Measurements from ENCODE around the gene CCDC149. TPM values are rescaled to one million over a fixed set of nuclear protein-coding genes. Genes with fewer than 3 reads are reported as not detected.

CCDC149 gene
- total RNA-seq, 1 donor from 2014 or later, result 16.7 TPM

- intact Hi-C loops (cut with DNase I), result no loop called here
- no peak overlapping the region for H3K27ac ChIP-seq
- peaks cover 0 to 8% of the 10 kb centered on the region in 2 donors for H3K36me3 ChIP-seq
- H3K4me3 ChIP-seq, result no peak overlapping the region
- H3K9me3 ChIP-seq, result no peaks in the 10 kb centered on the region
- TF ChIP-seq POLR2AphosphoS5 (IDR thresholded peaks at IDR 0.05; ENCODE audit: insufficient read depth in 1 of 2, low read depth in 1 of 2) (no peak), CTCF (IDR thresholded peaks at IDR 0.05) (no peak), POLR2A (IDR thresholded peaks at IDR 0.05) (no peak)
- peak in 1 of 2 donors; percentile 42 for DNase-seq (ENCODE audit: extremely low spot score in 2 of 2)
- H3K27me3 ChIP-seq, result no peaks in the 10 kb centered on the region
- H3K4me1 ChIP-seq, result peaks cover 4% of the 10 kb centered on the region
These were observed 105.2 kb downstream of the CCDC149 start for GRCh38 chr4:24807611-24808010.

GRCh38 chr4:24806206-24806990 lies 106.4 kb downstream of the CCDC149 start:
- Histone ChIP-seq H3K27ac (no peak overlapping the region), H3K36me3 (peaks cover 0 to 8% of the 10 kb centered on the region in 2 donors), H3K4me3 (no peak overlapping the region), H3K9me3 (no peaks in the 10 kb centered on the region), H3K27me3 (no peaks in the 10 kb centered on the region), H3K4me1 (peaks cover 5% of the 10 kb centered on the region)
- peak in 1 of 2 donors; percentile 56 for DNase-seq (ENCODE audit: extremely low spot score in 2 of 2)
- intact Hi-C loops (cut with DNase I), result no loop called here
- TF ChIP-seq POLR2A (IDR thresholded peaks at IDR 0.05), result no peak
- no peak for TF ChIP-seq POLR2AphosphoS5 (IDR thresholded peaks at IDR 0.05; ENCODE audit: insufficient read depth in 1 of 2, low read depth in 1 of 2)
- no peak for TF ChIP-seq CTCF (IDR thresholded peaks at IDR 0.05)

- peaks cover 0 to 8% of the 10 kb centered on the region in 2 donors for H3K36me3 ChIP-seq
- H3K27me3 ChIP-seq, result no peaks in the 10 kb centered on the region
- no peaks in the 10 kb centered on the region for H3K9me3 ChIP-seq
- DNase-seq (ENCODE audit: extremely low spot score in 2 of 2), result peak in 1 of 2 donors; percentile 32
- peaks cover 13% of the 10 kb centered on the region for H3K4me1 ChIP-seq
- intact Hi-C loops (cut with DNase I), result no loop called here
- H3K27ac ChIP-seq, result no peak overlapping the region
- TF ChIP-seq CTCF (IDR thresholded peaks at IDR 0.05), result no peak
- no peak for TF ChIP-seq POLR2A (IDR thresholded peaks at IDR 0.05)
- TF ChIP-seq POLR2AphosphoS5 (IDR thresholded peaks at IDR 0.05; ENCODE audit: insufficient read depth in 1 of 2, low read depth in 1 of 2), result no peak
- no peak overlapping the region for H3K4me3 ChIP-seq
These were observed 107.3 kb downstream of the CCDC149 start for GRCh38 chr4:24805566-24805965.

- Histone ChIP-seq H3K27me3 (no peaks in the 10 kb centered on the region), H3K27ac (no peak overlapping the region), H3K4me1 (peaks cover 18% of the 10 kb centered on the region), H3K4me3 (no peak overlapping the region), H3K36me3 (peaks cover 0 to 8% of the 10 kb centered on the region in 2 donors), H3K9me3 (no peaks in the 10 kb centered on the region)
- no peak for TF ChIP-seq CTCF (IDR thresholded peaks at IDR 0.05)
- TF ChIP-seq POLR2AphosphoS5 (IDR thresholded peaks at IDR 0.05; ENCODE audit: insufficient read depth in 1 of 2, low read depth in 1 of 2), result no peak
- no peak for TF ChIP-seq POLR2A (IDR thresholded peaks at IDR 0.05)
- intact Hi-C loops (cut with DNase I), result no loop called here
- DNase-seq (ENCODE audit: extremely low spot score in 2 of 2), result no peak
These were observed 107.8 kb downstream of the CCDC149 start for GRCh38 chr4:24805067-24805466.

GRCh38 chr4:24802648-24803047 lies 110.2 kb downstream of the CCDC149 start:
- no peaks in the 10 kb centered on the region for H3K27me3 ChIP-seq
- intact Hi-C loops (cut with DNase I), result no loop called here
- peaks cover 26% of the 10 kb centered on the region for H3K4me1 ChIP-seq
- H3K4me3 ChIP-seq, result no peak overlapping the region
- no peaks in the 10 kb centered on the region for H3K9me3 ChIP-seq
- H3K36me3 ChIP-seq, result no peaks in the 10 kb centered on the region
- peak; percentile 47 to 77 for DNase-seq (ENCODE audit: extremely low spot score in 2 of 2)
- TF ChIP-seq POLR2A (IDR thresholded peaks at IDR 0.05) (no peak), POLR2AphosphoS5 (IDR thresholded peaks at IDR 0.05; ENCODE audit: insufficient read depth in 1 of 2, low read depth in 1 of 2) (no peak), CTCF (IDR thresholded peaks at IDR 0.05) (no peak)
- no peak overlapping the region for H3K27ac ChIP-seq

Measured in vagina (tissue), 2 donors.